ENCODE results near the gene SGCD.

DNA sequence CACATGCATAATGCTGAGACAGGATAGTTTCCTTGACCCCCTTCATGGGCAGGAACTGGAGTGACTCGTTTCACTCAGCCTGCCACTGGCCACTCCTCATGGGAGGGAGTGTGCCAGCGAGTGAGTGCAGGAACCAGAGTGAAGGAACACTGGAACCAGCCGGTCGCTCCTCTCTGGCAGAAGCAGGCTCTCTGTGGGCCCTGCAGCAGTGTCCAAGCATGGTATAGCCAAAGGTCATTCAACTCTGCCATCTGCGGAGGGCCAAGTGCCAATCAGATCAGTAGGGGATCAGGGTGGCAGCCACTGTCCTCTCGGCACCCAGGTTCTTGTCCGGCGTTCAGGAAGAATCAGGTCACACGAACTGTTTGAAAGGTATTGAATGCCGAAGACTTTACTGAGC lies 353.9 kb downstream of the SGCD start:
- TF ChIP-seq EZH2 (IDR thresholded peaks at IDR 0.05; ENCODE audit: insufficient read depth, poor library complexity, severe bottlenecking) (no peak), EZH2phosphoT487 (IDR thresholded peaks at IDR 0.05; ENCODE audit: insufficient read depth, low read depth) (no peak)

Data from GM23248 (cell line).